PC-9 (cell line): Measurements from ENCODE around the gene ARL4A.
"Not testable (repeated sequence)": the region's sequence is repeated elsewhere in the genome, so short reads cannot be mapped to it uniquely, and the experiment has no call there.

Source experiments
- EZH2 ChIP-seq: fragments of 200-600 bp; sonication (generic); IDR thresholded peaks from 2 replicates; pipeline ENCODE4 v1.8.0; 2017; ENCODE audit warnings: antibody characterized with exemption, low read depth
- TF ChIP-seq, protein P1 (sequence below): fragments of 200-600 bp; sonication (generic); conservative IDR thresholded peaks from 2 replicates; pipeline ENCODE4 v1.6.1; 2017; ENCODE audit warnings: mixed run types, antibody characterized with exemption, mild to moderate bottlenecking, moderate library complexity

DNA sequence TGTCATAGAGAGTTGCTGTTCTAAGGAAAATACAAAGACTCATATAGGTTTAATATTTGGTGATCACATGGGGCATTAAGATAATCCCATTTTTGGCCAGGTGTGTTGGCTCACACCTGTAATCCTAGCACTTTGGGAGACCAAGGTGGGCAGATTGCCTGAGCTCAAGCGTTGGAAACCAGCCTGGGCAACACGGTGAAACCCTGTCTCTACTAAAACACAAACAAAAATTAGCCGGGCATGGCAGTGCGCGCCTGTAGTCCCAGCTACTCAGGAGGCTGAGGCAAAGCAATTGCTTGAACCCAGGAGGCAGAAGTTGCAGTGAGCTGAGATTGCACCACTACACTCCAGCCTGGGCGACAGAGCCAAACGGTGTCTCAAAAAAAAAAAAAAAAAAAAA, 14.0 kb upstream of the ARL4A start:
- TF ChIP-seq EZH2 = not testable (repeated sequence)
- TF ChIP-seq, protein P1, sequence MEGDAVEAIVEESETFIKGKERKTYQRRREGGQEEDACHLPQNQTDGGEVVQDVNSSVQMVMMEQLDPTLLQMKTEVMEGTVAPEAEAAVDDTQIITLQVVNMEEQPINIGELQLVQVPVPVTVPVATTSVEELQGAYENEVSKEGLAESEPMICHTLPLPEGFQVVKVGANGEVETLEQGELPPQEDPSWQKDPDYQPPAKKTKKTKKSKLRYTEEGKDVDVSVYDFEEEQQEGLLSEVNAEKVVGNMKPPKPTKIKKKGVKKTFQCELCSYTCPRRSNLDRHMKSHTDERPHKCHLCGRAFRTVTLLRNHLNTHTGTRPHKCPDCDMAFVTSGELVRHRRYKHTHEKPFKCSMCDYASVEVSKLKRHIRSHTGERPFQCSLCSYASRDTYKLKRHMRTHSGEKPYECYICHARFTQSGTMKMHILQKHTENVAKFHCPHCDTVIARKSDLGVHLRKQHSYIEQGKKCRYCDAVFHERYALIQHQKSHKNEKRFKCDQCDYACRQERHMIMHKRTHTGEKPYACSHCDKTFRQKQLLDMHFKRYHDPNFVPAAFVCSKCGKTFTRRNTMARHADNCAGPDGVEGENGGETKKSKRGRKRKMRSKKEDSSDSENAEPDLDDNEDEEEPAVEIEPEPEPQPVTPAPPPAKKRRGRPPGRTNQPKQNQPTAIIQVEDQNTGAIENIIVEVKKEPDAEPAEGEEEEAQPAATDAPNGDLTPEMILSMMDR = not testable (repeated sequence)
